Measurements from ENCODE around the gene GRIN1.

Gene GRIN1

DNA sequence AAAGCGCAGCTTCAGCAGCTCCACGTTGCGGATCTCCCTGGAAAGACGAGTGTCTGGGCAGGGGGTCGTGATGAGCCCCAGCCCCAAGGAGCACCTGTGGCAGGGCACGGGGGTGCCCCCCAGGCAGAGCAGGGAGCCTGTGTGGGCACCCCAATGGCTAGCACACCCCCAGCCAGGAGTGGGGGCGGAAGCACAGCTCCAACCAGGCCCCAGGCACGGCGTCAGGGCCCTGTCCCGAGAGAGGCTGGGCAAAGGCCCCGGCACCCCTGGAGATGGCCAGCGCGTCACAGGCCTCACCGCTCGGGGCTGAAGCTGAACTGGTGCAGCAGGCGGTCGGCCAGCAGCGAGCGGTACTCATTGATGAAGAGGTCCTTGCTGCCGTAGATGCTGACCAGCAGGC, 41.5 kb downstream of the GRIN1 start:
- no peak for DNase-seq

DNA sequence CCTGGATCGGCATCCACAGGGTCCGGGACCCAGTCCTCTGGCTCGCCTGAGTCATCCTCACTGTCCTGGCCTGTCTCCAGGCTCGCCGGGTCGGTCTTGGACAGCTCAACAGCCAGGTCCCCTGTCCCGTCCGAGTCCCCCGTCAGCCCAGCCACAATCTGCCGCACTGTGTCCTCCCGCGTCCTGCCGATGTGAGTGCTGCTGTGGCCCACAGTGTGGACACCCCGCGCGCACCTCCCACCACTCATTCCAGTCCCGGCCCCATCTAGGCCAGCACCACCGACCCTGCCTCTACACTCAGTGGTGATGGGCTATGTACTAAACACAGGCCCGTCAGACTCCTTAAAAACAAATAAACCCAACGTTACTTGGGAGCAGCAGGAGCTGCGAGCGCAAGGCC, 42.7 kb downstream of the GRIN1 start:
- DNase-seq, result no peak

DNA sequence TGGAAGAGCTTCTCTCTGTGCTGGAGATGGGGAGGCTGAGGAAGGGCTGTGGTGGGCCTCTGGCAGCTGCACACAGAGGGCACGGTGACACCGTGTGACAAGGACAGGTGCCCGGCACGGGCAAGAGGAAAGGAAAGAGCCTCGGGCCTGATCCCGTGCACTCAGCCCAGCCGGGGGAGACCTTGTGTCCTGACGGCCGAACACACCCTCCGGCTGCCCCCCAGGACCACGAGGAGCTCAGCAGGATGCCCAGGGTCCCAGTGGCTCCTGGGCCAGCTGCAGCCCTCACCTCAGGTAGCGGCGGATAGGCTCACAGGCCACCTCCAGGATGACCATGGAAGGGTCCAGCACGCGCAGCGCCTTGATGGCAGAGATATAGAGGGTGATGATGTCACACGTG, 43.9 kb downstream of the GRIN1 start:
- DNase-seq, result no peak

DNA sequence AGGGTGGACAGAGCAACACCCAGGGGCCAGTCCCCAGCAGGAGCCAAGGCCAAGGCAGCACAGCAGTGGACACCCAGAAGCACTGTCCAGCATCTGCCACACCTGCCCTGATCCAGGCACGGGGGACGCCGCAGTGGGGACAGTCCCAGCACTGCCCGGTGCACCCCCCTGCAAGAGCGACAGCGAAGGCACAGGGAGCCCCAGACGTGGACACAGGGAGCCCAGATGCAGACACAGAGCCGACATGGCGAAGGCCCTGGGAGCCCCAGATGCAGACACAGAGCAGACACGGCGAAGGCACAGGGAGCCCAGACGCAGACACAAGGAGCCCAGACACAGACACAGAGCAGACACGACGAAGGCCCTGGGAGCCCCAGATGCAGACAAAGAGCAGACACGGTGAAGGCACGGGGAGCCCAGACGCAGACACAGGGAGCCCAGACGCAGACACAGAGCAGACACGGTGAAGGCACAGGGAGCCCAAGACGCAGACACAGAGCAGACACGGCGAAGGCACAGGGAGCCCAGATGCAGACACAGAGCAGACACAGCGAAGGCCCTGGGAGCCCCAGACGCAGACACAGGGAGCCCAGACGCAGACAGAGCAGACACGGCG, 45.1 kb downstream of the GRIN1 start:
- DNase-seq, result no peak

DNA sequence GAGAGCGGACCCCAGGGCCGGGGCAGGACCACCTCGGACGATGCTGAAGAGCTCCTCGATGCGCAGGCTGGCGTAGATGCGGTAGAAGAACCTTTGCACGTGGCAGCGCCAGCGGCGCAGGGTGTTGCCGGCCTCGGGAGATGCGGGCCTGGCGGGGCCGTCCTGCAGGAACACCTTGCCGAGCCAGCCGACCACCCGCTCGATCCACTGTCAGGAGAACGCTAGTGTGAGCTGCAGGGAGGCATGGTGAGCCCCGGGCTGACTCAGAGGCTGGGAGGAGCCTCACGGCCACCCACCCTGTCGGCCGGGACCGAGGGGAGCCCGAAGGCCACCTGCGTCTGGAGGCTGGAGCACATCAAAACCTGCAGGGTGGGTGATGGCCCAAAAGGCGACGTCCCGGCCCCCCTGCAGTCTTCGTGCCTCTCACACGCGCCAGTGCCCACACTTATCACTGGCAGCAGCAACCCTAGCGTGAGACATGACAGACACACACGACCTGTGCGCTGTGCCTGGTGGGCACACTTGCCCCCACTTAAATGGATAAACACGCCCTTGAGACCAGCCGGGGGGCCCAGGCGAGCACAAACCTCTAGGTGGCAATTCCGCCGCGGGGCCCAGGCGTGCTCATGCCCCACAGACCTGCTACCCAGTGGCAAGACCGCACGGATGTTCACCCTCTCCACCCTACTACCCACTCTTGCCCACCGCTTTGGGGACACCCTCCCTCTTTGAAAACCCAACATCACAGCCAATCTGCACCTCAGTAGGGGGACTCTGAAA, 46.1 kb downstream of the GRIN1 start:
- DNase-seq, result no peak

DNA sequence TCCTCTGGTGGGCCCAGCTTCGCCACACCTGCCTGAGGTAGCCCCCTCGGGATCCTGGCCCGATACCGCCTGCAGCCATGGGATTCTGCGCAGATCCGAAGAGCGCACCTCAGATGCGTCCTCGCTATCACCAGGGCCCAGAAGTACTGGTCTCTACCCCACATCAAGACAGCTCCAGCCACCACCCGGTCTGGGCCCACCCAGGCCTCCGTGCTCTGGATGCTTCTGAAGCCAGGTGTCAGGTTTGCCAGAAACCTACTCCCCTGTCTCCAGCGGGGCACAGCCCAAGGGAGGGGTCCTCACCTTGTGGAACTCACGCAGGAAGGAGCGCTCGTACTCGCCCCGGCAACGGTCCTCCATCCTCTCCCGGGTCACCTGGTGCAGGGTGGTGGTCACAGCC, 47.0 kb downstream of the GRIN1 start:
- DNase-seq, result no peak

DNA sequence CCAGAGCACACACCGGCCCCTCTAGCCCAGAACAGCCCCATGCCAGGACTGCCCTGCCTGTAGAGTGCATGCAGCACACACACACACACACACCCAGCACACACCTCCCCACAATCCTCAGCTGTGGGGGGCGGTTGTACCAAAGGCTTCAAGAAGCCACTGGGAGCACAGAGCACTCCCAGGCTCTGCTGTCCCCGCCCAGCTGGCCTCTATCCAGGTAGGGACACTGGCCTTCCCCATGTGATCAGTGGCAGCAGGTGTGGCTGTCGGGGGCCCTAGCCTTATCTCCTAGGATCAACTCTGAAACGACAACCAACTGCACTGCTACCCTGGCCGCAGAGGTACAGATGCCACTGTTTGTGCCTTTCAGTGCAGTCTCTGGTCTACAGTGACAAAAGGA, 47.4 kb downstream of the GRIN1 start:
- DNase-seq, result no peak

DNA sequence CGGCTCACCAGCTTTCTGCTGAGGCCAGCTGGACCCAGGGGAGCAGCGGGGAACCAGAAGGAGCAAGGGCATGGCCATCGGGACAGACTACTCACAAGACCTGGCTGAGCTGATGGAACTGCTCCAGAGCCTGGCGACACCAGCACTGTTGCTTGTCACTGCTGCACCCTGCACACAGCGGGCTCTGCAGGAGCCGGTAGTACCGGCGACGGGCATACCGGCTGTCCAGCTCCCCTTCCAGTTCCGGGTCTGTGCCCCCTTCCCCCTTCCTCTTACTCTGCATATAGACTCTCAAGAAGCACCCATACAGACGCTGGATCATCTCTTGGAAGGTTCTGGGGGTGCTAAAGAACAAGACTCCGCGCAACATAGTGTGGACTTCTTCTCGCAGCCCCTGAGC, 48.4 kb downstream of the GRIN1 start:
- no peak for DNase-seq

DNA sequence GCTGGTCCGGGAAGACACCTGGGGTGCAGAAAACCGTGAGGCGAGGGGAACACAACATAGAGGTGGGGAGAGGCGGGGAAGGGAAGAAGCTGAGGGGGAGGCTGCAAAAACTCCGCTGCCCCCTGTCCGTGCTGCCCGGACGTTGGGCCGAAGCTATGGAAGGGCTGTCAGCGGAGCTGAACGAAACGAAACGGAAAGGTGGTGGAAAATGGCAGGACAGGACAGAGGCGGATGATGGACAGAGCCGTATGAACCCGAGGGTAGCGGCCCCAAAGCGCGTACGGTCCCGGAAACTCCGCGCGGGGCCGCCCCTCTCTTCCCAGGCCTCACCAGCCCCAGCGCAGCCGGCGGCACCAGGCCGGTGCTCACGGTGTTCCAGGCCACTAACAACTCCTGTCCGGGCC, 49.1 kb downstream of the GRIN1 start:
- no peak for DNase-seq

DNA sequence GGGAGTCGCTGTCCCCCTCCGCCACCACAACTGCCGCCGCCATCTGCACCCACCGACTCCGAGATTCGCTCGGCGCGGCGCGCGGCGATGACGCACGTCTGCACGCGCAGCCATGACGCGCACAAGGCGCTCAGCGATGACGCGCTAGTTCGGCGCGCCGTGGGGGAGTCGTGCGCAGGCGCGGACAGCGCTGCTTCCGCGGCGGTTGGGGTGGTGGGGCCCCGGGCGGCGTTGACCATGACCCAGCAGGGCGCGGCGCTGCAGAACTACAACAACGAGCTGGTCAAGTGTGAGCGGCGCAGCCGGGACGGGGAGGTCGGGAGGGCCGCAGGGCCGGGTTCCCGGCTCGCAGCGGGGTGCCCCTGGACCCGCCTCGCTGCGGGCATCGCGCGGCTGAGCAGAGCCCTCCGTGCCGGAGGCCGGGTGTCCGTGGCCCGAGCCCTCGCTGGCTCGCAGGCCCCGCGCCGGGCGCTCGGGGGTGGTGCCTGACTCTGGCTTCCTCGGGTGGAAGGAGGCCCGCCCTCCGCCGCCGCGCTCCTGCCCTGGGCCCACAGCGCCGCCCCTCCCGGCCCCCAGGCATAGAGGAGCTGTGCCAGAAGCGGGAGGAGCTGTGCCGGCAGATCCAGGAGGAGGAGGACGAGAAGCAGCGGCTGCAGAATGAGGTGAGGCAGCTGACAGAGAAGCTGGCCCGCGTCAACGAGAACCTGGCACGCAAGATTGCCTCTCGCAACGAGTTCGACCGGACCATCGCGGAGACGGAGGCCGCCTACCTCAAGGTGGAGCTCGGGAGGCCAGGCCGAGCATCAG, 49.7 kb downstream of the GRIN1 start, which contains the start of the genes ANAPC2 and SSNA1:
Gene ANAPC2, minus strand, starts transcription at position 71 of the 807 bp plus-strand sequence. Its CDS starts 28 bp downstream, at position 43.
Gene SSNA1, plus strand, starts transcription at position 187 of the 807 bp plus-strand sequence. Its CDS starts 51 bp downstream, at position 238.
- DNase-seq, result peak; percentile 56 to 90

DNA sequence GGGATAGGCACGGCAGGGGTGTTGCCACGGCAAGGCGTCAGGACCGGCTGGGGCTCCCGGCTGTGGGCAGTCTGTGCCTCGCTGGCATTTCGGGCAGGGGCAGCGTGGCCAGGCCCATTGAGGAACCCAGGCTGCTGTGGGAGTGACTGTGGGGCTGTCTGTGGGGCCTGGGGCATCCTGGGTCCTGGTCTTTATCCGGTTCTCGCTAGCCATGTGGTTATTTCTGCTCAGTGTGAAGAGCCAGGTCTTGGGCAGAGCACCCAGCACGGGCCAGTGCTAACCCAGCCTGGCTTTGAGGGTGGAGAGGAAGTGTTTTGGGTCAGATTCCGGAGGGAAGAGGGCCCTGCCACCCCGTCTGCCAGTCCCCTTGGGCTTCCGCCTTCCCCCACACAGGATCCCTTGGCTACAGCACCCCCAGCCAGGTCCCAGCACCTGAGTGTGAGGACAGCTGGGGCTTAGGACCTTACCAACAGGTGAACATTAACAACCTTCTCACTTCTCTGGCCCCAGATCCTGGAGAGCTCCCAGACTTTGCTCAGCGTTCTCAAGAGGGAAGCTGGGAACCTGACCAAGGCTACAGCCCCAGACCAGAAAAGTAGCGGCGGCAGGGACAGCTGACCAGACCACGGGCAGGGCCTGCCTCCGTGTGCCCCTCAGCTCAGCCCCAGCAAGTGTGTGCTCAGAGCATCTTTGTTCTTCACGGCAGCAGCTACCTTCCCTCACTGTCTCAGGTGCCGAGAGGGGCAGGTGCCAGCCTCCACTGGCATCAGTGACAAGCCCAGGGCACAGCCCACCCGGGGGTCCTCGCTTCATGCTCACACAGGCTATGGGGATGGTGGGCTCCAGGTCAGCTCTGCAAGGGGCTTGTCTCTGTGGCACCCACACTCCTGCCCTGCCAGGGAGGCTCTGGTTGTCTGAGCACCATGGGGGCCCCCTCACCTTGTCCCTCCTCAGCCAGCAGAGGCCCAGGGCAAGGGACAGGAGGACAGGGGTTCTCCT, 50.6 kb downstream of the GRIN1 start:
- no peak for DNase-seq

DNA sequence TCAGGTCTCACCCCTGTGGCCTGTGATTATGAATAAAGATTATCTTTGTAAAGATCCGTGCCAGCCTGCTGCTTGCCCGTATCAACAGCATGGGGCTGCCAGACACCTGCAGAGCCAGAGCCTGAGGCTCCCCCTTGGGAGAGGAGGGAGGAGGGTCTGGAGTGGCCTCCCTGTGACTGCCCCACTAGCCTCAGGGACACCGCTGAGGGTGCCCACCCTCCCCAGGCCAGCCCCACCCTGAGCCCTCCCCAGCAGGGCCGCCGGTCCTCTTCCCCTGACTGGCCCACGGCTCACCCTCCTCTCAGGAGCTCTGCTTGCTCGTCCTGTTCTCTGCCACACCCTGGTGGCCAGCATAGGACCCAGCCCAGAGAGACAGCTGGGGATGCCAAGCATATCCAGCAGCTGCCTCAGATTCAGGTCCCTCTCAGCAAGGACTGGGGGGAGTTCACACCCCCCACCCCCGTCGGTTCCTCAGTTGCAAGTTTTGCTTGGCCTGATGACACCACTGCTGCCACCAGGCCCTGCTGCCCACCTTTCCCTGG, 51.4 kb downstream of the GRIN1 start:
- no peak for DNase-seq

DNA sequence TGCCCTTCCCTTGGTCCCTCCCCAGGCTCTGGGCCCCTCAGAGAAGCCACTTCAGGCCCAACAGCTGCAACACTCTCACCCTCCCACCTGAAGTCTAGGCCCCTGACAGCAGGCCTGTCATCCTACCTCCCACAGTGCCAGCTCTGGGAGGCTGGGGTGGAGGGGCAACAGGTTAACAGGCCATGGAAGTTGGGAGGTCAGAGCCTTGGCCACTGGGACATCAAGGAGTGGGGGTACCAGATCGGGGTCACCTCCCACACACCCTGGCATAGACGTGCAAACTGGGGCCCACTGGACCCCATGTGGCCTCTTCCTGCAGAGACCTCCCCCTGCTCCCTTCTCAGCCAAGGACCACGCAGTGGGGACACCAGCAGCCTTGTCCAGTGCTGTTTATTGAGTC, 52.3 kb downstream of the GRIN1 start:
- DNase-seq, result no peak

DNA sequence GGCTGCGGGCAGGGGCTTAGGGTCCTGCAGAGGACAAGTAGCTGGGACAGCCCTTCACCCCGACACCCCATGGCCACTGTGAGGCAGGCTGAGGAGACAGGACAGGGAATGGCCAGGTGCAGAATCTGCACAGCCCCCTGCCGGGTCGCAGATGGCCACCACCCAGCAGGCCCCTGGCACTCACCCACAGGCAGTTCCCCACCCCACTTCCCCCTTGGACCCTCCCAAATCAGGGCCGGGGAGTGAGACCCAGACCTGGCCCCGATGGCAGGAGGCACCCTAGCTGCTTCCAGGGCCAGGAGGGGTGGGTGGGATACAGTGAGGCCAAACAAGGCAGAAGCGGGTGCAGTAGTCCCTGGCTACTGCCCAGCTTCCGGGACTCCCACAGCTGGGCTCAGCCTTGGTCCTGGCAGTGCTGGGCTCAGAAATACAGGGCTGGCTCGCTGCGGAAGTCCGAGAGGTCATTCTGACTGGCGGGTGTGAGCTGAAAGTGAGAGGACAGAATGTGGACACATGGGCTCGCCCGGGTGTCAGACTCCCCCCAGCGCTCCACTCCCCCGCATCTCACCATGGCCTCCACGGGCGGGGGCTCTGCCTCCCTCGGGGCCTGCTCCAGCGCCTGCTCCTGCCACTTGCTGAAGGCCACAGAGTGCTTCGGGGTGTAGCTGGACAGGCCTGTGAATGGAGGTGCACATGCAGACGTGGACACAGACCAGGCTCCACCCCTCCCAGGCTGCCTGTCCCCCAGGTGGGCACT, 52.9 kb downstream of the GRIN1 start:
- DNase-seq, result no peak

DNA sequence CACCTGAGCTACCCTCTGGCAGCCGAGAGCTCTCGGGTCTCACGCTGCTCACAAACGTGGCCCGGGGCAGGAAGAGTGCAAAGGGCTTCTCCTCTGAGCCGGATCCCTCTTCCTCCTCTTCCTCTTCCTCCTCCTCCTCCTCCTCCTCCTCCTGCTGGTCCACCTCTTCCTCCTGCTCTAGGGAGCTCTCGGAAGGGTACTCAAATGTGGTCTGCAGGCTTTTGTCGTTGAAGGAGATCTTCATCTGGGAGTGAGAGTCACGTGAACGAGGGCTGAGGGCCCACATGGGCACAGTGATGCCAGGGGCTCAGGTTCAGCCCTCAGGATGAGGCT, 53.5 kb downstream of the GRIN1 start:
- DNase-seq, result no peak

DNA sequence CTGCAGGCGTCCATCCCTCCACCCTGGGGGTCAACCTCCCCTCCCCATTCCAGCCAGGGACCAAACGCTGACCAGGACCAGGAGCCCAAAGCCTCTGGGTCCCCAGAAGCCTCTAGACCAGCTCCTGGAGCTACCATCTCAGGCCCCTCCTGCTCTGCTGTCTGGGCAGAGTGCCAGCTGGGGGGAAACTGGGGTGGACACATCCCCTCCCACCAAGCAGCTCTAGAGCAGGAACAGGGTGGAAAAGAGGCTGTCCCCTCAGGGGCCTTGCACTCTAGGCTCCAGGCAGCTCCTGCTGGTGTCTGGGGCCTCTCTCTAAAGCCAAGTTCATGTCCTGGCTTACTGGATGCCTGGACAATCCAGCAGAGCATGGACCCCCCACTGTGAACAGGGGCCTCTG, 53.9 kb downstream of the GRIN1 start:
- DNase-seq, result no peak

DNA sequence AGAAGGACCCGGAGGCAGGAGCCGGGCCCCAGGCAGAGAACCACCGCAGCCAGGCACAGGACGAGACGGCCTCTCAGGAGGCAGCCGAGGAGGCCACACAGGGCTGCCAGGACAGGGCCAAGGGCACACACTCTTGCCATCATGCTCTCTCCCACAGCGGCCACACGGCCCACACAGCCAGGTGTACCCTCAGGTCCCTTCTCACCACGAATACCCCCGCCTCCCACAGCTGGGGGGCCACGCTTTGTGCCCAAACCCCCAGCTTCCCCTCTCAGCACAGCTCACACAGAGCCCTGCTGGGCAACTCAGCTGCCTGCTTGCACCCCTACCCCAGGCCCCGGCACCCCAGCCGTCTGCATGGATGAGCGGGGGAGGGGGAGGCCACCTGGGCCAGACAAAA, 54.8 kb downstream of the GRIN1 start:
- no peak for DNase-seq

DNA sequence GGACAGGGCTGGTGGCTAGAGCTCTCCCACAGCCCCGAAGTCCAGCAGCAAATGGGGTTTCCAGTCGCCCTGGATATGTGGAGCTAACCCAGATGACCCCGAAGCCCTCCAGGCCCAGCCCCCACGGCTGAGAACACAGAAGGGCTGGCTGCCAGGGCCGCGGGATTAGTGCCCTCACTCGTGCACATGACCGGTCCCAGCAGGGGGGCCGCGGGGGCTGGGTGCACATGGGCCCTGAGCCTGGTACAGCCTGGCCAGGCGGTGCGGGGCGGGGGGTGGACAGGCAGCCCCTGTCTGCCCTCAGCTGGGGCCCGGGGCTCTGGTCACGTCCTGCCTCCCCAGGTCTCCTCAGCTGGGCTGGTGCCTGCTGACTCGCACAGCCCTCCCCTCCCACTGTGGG, 55.4 kb downstream of the GRIN1 start:
- no peak for DNase-seq

DNA sequence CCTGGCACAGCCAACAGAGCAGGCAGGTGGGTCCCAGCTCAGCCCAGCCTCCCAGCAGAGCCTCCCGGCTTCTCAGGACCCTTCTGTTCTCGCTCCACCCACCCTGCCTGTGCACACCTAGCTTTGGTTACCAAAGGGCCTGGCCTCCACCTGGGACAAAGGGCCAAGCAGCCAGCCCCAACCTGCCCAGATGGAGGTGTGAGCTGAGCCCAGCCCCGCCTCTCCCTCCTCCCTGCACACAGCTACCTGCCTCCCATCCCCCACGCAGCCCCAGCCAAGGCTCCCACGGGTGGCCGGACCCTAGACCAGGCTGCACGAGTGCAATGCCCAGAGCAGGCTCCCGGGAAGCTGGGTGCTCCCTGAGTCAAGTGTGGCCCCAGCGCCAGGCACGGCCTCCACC, 56.0 kb downstream of the GRIN1 start:
- DNase-seq, result no peak

DNA sequence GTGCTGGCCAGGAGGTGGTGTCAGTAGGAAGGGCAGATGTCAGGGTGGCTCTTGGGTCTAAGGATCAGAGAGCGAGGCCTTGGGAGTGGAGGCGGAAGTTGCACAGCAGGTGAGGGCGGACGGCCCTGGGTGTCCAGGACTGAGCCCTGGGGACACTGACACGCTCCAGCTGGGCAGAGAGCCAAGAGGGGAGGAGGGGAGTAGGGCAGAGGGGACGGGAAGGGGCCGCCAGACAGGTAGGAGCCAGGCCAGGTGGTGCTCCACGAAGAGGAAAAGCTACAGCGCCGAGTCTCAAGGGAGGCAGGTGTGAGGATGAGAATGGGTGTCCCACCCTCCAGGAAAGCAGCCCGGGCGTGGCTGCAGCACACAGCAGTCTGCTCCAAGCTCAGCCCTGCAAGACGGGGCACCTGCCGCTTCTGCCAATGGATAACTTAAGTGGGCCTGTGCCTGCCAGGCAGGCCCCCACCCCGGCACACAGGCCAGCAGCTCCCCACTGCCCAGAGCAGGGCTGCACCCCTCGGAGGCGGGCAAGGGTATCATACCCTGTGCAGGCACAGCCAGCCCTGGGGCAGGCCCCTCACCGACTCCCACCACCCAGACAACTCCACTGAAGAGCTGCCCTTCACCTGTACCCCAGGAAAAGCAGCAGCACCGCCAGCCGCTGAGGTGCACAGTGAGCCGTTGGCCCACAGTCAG, 56.7 kb downstream of the GRIN1 start:
- no peak for DNase-seq

Data from NCI-H446 (cell line).